Pancreas (tissue), 10 donors: ENCODE data around the gene MAP2. TPM values are rescaled to one million over a fixed set of nuclear protein-coding genes. Genes with fewer than 3 reads are reported as not detected.

Source experiments
- ATAC-seq, 4 donors: fragments of 200-7000 bp; cut with Tn5 transposase; one replicate each; pipeline versions ENCODE4 v1.8.0 to v1.9.1; 2020; ENCODE audit warnings: mild to moderate bottlenecking in 4 of 4, moderate library complexity in 4 of 4
- DNase-seq, 6 donors: peaks; one replicate each; pipeline ENCODE4 v3.0.0-alpha.2; 2020
- FAIRE-seq: peaks from 2 replicates; lab custom pipeline; 2012; peaks lifted over from hg19 to GRCh38; lab: Jason Lieb, UNC
- H3K27ac ChIP-seq, 4 donors: fragments of 200-600 bp; sonication (generic); 1 replicate in 3 of 4; 2 replicates in 1 of 4; pipeline versions ENCODE4 v1.5.0 to v1.8.0; 2020
- H3K27me3 ChIP-seq, 4 donors: fragments of 200-600 bp; one replicate each; pipeline ENCODE4 v1.8.0; 2021
- H3K36me3 ChIP-seq, 3 donors: fragments of 200-600 bp; sonication (generic) in 1 of 3; one replicate each; pipeline versions ENCODE4 v1.5.0 to v1.8.0; 2020 to 2021
- H3K4me1 ChIP-seq, 3 donors: fragments of 200-600 bp; one replicate each; pipeline ENCODE4 v1.8.0; 2021
- H3K4me3 ChIP-seq, 4 donors: fragments of 200-600 bp; sonication (generic) in 2 of 4; one replicate each; pipeline versions ENCODE4 v1.5.0 to v1.8.0; 2020 to 2021
- H3K9me3 ChIP-seq, 4 donors: fragments of 200-600 bp; one replicate each; pipeline ENCODE4 v1.8.0; 2021
- CTCF ChIP-seq, 4 donors: fragments of 200-600 bp; sonication (generic) in 3 of 4; IDR thresholded peaks; one replicate each; pipeline versions ENCODE4 v1.5.0 to v1.8.0; 2021; ENCODE audit warnings: antibody characterized with exemption in 4 of 4
- WGBS, 2 donors: extraction: QIAGEN DNeasy Blood & Tissue Kit; methylation state at CpG; one replicate each; pipeline ENCODE4 v1.1.7; 2013; 5-methylcytosine and 5-hydroxymethylcytosine counted together
- intact Hi-C, 3 donors: fragments of 100-400 bp; cut with DNase I; formaldehyde crosslinking; loops; one replicate each; pipeline versions ENCODE4 v1.11.1 to v1.14.2; 2022
- polyA plus RNA-seq, 2 donors: library from polyadenylated mRNA; stranded (reverse); fragments of 200-250 nt; gene quantifications; one replicate each; pipeline ENCODE4 v1.2.3, GENCODE V29; 2013
- total RNA-seq, 6 donors: library from RNA; stranded (reverse); fragmentation: NEBNext Ultra II Directional in 4 of 6; extraction: Animal tissue kit (Norgen Biotek cat#: 25700) in 4 of 6; gene quantifications; one replicate each; pipeline versions ENCODE4 v1.2.1 to v1.2.4, GENCODE V29; 2021 to 2023
- donor health status: healthy with polysubstance abuse.
- donor health status: DM: no; HTN: no; CAD: no; lungs with moderate emphysema.
- donor health status: DM: no; HTN: no; CAD: no.
- donor health status: control.
- donor health status: control.
- donor health status: Bipolar disorder and iron deficiency.
- donor health status: DM: yes; HTN: yes; CAD: no.
- donor health status: DM: no; HTN: no; CAD: no.
- donor health status: DM: no; HTN: no; CAD: no.
- donor health status: DM: yes; HTN: yes; CAD: no.

MAP2 gene
- total and polyA plus RNA-seq, 8 donors, result 6.9 to 23.9 (median 11.2) TPM

- no peak for TF ChIP-seq CTCF (IDR thresholded peaks at IDR 0.05)
- no peaks in the 10 kb centered on the region for H3K27me3 ChIP-seq
- H3K9me3 ChIP-seq, result no peaks in the 10 kb centered on the region
- no peak for FAIRE-seq
- no peak overlapping the region for H3K4me3 ChIP-seq
- H3K4me1 ChIP-seq, result no peaks in the 10 kb centered on the region
- no peaks in the 10 kb centered on the region for H3K36me3 ChIP-seq
- ATAC-seq, result no peak
- DNase-seq, result no peak
- H3K27ac ChIP-seq, result no peak overlapping the region
- intact Hi-C loops, result no loop called here
- 77 to 78% methylated on average over 6 of the region's 6 CpGs for WGBS, 2 donors
Measured at GRCh38 chr2:209614690-209615369, 191.0 kb downstream of the MAP2 start.

- H3K27ac ChIP-seq, result no peak overlapping the region
- ATAC-seq (no peak), DNase-seq (no peak), FAIRE-seq (no peak)
- no peak for TF ChIP-seq CTCF (IDR thresholded peaks at IDR 0.05)
- H3K9me3 ChIP-seq, result no peaks in the 10 kb centered on the region
- H3K36me3 ChIP-seq, result no peaks in the 10 kb centered on the region
- H3K27me3 ChIP-seq, result no peaks in the 10 kb centered on the region
- H3K4me3 ChIP-seq, result no peak overlapping the region
- peaks cover 12 to 20% (median 16%) of the 10 kb centered on the region in 3 donors for H3K4me1 ChIP-seq
- intact Hi-C loops, result no loop called here
Measured at GRCh38 chr2:209619782-209620181, 195.9 kb downstream of the MAP2 start.

DNA sequence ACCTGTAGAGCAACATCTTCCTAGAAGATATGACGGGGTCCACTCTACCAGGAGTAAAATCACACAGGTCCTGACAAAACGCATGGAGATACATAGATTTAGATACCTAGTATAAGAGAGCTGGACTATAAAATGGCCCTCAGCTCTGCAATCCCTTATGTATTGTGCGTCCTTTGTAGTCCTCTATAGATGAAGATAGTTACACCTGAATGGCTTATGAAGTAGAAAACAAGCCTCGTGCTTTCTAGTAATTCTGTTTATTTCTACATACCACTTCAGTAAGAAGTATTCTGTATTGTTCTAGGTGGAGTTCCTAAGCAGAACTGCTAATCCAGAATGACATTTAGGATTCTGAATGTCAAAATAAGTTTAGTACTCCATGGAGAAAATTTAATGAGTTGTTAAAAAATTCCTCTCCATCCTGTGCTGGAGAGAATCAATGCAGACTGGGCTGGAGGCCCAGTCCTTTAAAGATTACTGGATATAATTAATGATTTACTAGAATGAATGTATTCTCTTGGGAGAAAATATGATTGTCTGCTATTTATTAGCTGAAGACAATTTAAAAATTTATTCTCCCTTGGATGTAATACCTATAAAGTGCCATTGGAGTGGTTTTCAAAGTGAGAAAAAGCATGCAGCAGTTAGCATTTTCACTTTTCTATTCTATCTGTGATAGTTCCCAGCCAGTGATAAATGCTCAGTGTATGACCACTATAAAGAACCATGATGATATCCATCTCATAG lies 200.5 kb downstream of the MAP2 start:
- Histone ChIP-seq H3K9me3 (no peaks in the 10 kb centered on the region), H3K36me3 (no peaks in the 10 kb centered on the region), H3K4me3 (no peak overlapping the region), H3K27me3 (no peaks in the 10 kb centered on the region), H3K27ac (peak overlapping the region in 1 of 4 donors; percentile 55), H3K4me1 (peaks cover 12 to 28% (median 17%) of the 10 kb centered on the region in 3 donors)
- DNase-seq, result peak in 4 of 6 donors; percentile 15 to 44 (median 30)
- FAIRE-seq, result no peak
- peak; percentile 84 to 94 (median 90) for ATAC-seq
- TF ChIP-seq CTCF (IDR thresholded peaks at IDR 0.05), result no peak
- intact Hi-C loops, result no loop called here
- 47 to 55% methylated on average over 4 of the region's 4 CpGs for WGBS, 2 donors

- TF ChIP-seq CTCF (IDR thresholded peaks at IDR 0.05), result no peak
- no peaks in the 10 kb centered on the region for H3K27me3 ChIP-seq
- intact Hi-C loops, result no loop called here
- no peaks in the 10 kb centered on the region for H3K9me3 ChIP-seq
- peaks cover 0 to 9% (median 3%) of the 10 kb centered on the region in 3 donors for H3K4me1 ChIP-seq
- no peak overlapping the region for H3K4me3 ChIP-seq
- H3K36me3 ChIP-seq, result no peaks in the 10 kb centered on the region
- no peak for ATAC-seq
- no peak for DNase-seq
- no peak for FAIRE-seq
- H3K27ac ChIP-seq, result no peak overlapping the region
Measured at GRCh38 chr2:209629597-209629996, 205.8 kb downstream of the MAP2 start.

DNA sequence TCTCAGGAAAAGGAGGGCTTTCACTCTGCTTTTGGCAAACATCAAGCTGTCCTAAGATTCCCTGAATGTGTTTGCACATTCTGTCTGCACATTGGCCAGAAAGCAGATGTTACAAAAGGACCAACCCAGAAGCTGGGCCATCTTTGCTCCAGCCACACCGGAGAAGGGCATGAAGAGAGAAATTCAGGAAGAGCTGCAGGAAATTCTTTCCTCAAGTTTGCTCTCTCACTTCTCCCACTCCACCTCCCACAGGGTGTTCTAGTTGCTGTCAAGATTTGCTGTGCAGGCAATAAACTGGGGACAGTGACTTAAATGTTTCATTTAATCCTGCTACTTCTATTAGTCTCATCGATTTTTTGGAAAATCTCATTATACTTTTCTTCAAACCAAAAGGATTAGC lies 210.1 kb downstream of the MAP2 start:
- DNase-seq, result no peak
- Histone ChIP-seq H3K4me3 (no peak overlapping the region), H3K9me3 (no peaks in the 10 kb centered on the region), H3K27me3 (no peaks in the 10 kb centered on the region), H3K27ac (no peak overlapping the region), H3K36me3 (no peaks in the 10 kb centered on the region), H3K4me1 (no peaks in the 10 kb centered on the region)
- no peak for TF ChIP-seq CTCF (IDR thresholded peaks at IDR 0.05)
- intact Hi-C loops, result no loop called here
- FAIRE-seq, result no peak
- WGBS, 2 donors, result 72 to 85% methylated on average over 2 of the region's 2 CpGs
- ATAC-seq, result no peak
